ENCODE data around the gene EXOC3L4. TPM values are rescaled to one million over a fixed set of nuclear protein-coding genes. Genes with fewer than 3 reads are reported as not detected.
A peak's percentile ranks its signal among the peaks of the same experiment; 100 is the strongest.

The EXOC3L4 gene
- total RNA-seq, 1 donor from 2014 or later: not detected

DNA sequence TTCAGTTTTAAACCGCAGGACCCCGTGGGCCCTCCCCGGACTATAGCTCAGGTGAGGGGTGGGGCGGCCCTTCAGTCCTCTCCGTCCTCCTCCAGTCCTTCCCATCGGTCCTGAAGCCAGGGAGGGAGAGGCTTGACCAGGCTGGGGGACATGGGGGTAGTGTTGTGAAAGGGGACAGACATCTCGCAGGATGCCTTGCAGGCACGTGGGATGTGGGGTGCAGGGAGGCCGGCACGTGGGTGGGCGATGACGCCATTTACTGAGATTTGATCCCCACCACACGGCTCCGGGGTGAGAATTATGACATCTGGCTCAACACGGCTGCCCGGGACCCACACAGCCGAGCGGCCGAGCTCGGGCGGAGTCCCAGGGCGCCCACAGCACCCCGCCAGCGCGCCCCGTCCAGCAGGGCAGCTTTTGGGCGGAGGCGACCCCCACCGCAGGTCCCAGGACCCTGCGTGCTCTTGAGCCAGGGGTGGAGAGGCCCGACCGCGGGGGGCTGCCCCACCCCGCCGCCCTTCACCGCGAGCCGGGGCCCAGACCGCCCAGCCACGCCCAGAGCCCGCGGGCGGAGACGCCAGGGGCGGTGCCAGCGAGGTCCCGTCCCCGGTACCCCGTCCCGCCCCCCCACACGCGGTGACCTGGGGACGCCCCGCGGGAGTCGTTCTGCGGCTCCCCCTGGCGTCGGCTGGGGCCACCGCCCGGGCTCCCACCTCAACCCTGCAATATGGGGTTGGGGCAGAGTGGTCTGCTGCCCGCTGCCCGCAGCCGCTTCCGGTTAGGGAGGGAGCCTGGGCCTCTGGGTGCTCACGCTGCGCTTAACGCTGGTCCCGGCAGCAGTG, 3.3 kb upstream of the EXOC3L4 start:
- no peak overlapping the region for H3K27ac Mint-ChIP-seq
- peaks cover 12% of the 10 kb centered on the region for H3K4me1 Mint-ChIP-seq
- no peaks in the 10 kb centered on the region for H3K9me3 Mint-ChIP-seq

DNA sequence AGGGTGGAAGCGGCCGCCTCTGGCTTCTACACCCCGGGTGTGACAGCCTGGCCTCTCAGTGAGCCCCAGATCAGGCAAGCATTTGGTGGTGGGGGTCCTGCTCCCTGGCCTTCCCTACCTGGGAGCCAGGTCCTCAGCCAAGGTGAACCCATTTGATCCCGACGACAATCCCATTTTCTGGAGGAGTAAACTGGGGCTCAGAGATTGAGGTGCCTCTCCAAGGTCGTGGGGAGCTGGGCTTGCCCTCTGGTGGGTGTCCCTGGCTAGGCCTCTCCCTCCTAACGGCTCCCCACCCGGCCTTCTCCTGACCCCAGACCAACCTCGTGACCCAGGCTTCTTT, 2.7 kb upstream of the EXOC3L4 start:
- peak overlapping the region; percentile 60 for H3K4me3 Mint-ChIP-seq
- H3K27ac Mint-ChIP-seq: no peak overlapping the region
- no peak for DNase-seq (ENCODE audit: low spot score)
- Histone ChIP-seq H2AFZ (replicated peaks) (no peak overlapping the region), H3K36me3 (no peaks in the 10 kb centered on the region), H3K4me2 (peak overlapping the region; percentile 77), H3K4me1 (no peaks in the 10 kb centered on the region), H3K27me3 (peaks cover 25% of the 10 kb centered on the region), H3F3A (ENCODE audit: low read depth) (peaks cover 4% of the 10 kb centered on the region), H3K4me3 (peak overlapping the region; percentile 49), H3K9me3 (ENCODE audit: low read depth) (no peaks in the 10 kb centered on the region), H3K79me2 (ENCODE audit: low read depth) (no peaks in the 10 kb centered on the region), H4K20me1 (ENCODE audit: low read depth) (no peaks in the 10 kb centered on the region), H3K27ac (no peak overlapping the region), H3K9ac (no peak overlapping the region)
- TF ChIP-seq EZH2 (IDR thresholded peaks at IDR 0.05) (no peak), EZH2phosphoT487 (IDR thresholded peaks at IDR 0.05) (no peak), CTCF (IDR thresholded peaks at IDR 0.05) (no peak)
- H3K9me3 Mint-ChIP-seq: no peaks in the 10 kb centered on the region
- H3K27me3 Mint-ChIP-seq (ENCODE audit: insufficient read depth, low read depth): peaks cover 7% of the 10 kb centered on the region
- H3K36me3 Mint-ChIP-seq: no peaks in the 10 kb centered on the region
- H3K4me1 Mint-ChIP-seq: peaks cover 6% of the 10 kb centered on the region

More for the DNA sequence above, 3.3 kb upstream of the EXOC3L4 start:
- Histone ChIP-seq H4K20me1 (ENCODE audit: low read depth) (no peaks in the 10 kb centered on the region), H3F3A (ENCODE audit: low read depth) (peaks cover 4% of the 10 kb centered on the region), H2AFZ (replicated peaks) (peak overlapping the region; percentile 81), H3K36me3 (no peaks in the 10 kb centered on the region), H3K27me3 (peaks cover 25% of the 10 kb centered on the region), H3K9ac (no peak overlapping the region), H3K79me2 (ENCODE audit: low read depth) (no peaks in the 10 kb centered on the region), H3K4me2 (peak overlapping the region; percentile 77), H3K9me3 (ENCODE audit: low read depth) (no peaks in the 10 kb centered on the region), H3K27ac (no peak overlapping the region), H3K4me1 (no peaks in the 10 kb centered on the region), H3K4me3 (peak overlapping the region; percentile 49)
- no peaks in the 10 kb centered on the region for H3K36me3 Mint-ChIP-seq
- TF ChIP-seq EZH2phosphoT487 (IDR thresholded peaks at IDR 0.05): no peak
- peak; percentile 63 for TF ChIP-seq CTCF (IDR thresholded peaks at IDR 0.05)
- peak overlapping the region; percentile 38 for H3K4me3 Mint-ChIP-seq
- DNase-seq (ENCODE audit: low spot score): peak; percentile 84
- H3K27me3 Mint-ChIP-seq (ENCODE audit: insufficient read depth, low read depth): peaks cover 13% of the 10 kb centered on the region

- no peak overlapping the region for H3K4me2 ChIP-seq
- no peak overlapping the region for H3K4me3 ChIP-seq
- H3K27me3 ChIP-seq: peaks cover 25% of the 10 kb centered on the region
- no peaks in the 10 kb centered on the region for H3K9me3 ChIP-seq (ENCODE audit: low read depth)
- H4K20me1 ChIP-seq (ENCODE audit: low read depth): no peaks in the 10 kb centered on the region
- H3K27ac Mint-ChIP-seq: no peak overlapping the region
- no peak overlapping the region for H3K4me3 Mint-ChIP-seq
- no peaks in the 10 kb centered on the region for H3K36me3 ChIP-seq
- no peak overlapping the region for H3K27ac ChIP-seq
- H3F3A ChIP-seq (ENCODE audit: low read depth): peaks cover 4% of the 10 kb centered on the region
- no peaks in the 10 kb centered on the region for H3K9me3 Mint-ChIP-seq
- DNase-seq (ENCODE audit: low spot score): no peak
- H3K27me3 Mint-ChIP-seq (ENCODE audit: insufficient read depth, low read depth): peaks cover 7% of the 10 kb centered on the region
- no peak overlapping the region for H3K9ac ChIP-seq
- H3K36me3 Mint-ChIP-seq: no peaks in the 10 kb centered on the region
- H3K4me1 Mint-ChIP-seq: peaks cover 3% of the 10 kb centered on the region
- TF ChIP-seq CTCF (IDR thresholded peaks at IDR 0.05) (no peak), EZH2phosphoT487 (IDR thresholded peaks at IDR 0.05) (no peak), EZH2 (IDR thresholded peaks at IDR 0.05) (no peak)
- peaks cover 1% of the 10 kb centered on the region for H3K4me1 ChIP-seq
- H2AFZ ChIP-seq (replicated peaks): no peak overlapping the region
- H3K79me2 ChIP-seq (ENCODE audit: low read depth): no peaks in the 10 kb centered on the region
These were observed 594 bp upstream of the EXOC3L4 start for GRCh38 chr14:103093856-103094405.
